RCC 7860 (cell line): ENCODE results near the gene NEK2.
"Not testable (repeated sequence)": the region's sequence is repeated elsewhere in the genome, so short reads cannot be mapped to it uniquely, and the experiment has no call there.

Source experiments
- DNase-seq: peaks from one replicate; pipeline ENCODE4 v3.0.0-alpha.2; 2015; ENCODE audit warnings: low spot score
- FAIRE-seq: peaks from 2 replicates; lab custom pipeline; 2012; peaks lifted over from hg19 to GRCh38; lab: Jason Lieb, UNC

NEK2 gene

DNA sequence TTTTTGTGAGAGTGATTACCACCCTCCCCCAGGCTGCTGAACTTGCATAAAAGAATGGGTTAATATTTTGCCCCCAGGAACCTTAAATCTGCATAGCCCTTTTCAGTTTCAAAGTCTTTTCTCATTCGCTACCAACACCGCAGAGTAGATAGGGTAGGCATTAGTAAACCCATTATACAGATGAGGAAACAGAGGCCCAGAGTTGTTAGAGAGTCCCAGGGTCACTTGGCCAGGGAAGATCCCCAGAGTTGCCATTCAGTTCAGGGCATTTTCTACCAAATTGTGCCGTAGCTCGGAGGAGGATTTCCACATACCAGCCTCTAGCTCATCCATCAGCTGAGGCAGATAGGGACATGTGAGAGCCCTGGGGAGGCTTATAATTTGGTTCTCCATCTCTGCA is 40.5 kb downstream of the NEK2 start:
- no peak for FAIRE-seq
- no peak for DNase-seq

DNA sequence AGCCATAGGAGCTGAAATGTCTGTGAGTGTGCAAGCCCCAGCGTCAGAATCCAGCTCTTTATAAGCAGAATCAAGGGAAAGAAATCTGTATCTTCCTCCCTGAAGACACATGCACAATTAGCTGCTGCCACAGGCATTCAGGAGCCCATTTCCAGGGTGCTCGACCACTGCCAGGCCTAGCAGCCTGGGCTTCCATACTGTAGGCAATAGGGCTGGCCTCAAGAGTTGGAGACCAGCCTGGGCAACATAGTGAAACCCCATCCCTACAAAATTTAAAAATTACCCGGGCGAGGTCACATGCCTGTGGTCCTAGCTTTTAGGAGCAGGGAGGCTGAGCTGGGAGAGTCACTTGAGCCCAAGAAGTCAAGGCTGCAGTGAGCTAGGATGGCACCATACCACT is 41.0 kb downstream of the NEK2 start:
- DNase-seq: no peak
- FAIRE-seq: no peak

DNA sequence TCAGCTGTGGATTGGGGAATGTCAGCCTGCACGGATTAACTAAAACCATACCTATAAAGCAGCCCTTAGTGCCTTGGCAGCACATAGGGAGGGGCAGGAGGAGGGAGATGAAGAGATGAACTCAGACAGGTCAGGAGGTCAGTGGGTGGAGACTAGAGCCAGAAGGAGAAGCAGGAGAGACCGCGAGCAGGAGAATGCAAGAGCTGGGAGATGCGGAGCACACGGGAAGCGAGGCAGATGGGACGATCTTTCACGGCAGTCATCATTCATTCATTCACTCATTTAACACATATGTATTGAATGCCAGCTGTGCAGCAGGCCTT is 41.9 kb downstream of the NEK2 start:
- DNase-seq (peak; percentile 80), FAIRE-seq (no peak)

DNA sequence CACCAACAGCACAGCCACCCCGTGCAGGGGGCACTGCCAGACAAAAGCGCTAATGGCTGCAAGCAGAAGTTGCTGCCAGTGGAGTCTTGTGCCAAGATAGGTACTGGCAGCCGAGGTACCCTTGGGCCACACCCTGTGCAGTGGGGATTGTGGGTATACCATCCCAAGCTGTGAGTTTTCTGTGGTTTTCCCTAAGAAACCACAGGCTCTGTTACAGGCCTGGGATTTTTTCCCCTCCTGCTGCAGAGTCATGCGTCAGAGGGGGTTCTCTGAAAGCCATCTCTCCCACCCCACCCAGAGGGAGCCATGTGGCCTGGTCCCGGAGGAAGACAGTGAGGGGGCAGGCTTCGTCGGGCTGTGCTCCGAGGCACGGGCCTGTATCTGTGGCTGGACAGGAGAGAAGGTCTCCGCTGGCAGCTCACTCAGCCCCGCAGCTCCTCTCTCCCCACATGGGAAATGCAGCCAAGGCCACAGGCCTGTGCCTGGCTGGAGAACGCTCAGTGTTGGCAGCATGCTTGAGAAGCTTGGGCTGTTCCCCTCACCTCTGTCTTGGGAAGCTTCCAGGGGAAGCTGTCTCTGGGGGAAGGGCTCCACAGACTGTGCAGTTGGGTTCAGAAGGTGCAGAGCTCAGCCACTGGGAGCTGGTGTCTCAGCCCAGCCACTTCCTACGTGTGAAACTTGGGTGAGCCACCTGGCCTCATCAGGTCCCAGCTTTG is 42.5 kb downstream of the NEK2 start:
- FAIRE-seq (peak; percentile 93), DNase-seq (peak; percentile 91)

DNA sequence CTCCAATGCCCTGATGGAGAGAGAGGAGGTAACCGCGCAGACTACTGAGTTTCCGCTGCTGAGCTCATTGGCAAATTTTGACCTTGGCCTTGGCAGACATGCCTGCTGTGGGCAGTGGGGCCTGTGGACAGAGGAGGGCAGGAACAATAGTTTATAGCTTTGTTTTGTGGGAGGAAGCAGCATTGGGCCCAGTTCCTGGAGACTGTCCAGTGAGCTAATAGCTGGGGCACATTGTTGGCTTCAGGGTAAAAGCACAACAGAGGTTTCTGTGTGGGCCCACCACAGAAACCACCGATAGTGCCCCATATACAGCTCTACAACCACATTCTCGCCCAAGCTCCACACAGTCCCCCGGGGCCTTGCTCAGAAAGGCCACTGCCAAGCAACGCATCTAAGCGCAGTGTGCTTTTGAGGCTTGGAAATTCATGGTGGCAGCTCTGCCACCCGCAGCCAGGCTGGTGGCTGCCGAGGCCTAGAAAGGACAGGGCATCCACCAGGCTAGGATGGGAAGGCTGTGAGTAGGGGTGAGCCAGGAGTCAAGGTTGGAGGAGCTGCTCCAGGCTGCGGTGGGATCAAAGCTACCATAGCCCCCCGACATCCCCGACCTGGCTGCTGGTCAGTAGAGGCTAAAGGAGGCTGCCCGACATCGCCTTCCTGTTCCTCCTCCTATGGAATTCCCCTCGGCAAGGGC is 43.2 kb downstream of the NEK2 start:
- no peak for DNase-seq
- no peak for FAIRE-seq

DNA sequence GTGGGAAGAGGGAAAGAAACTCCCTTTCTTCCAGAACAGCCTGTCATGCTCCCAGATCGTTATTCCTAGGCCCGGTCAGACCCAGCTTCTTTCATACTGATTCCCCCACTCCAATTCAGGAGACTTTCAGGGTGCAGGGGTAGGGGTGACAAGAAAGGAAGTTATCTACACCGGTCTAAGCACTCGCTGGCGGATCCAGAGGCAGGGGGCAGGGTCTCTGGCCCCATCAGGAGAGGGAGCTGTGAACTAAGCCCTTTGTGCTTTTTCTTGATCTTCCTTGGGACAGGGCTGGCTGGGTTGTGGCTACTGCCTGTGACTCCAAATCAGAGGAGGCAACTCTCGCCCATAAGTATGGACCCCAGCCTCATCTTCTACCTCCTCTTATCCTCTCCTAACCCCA is 44.3 kb downstream of the NEK2 start:
- no peak for FAIRE-seq

DNA sequence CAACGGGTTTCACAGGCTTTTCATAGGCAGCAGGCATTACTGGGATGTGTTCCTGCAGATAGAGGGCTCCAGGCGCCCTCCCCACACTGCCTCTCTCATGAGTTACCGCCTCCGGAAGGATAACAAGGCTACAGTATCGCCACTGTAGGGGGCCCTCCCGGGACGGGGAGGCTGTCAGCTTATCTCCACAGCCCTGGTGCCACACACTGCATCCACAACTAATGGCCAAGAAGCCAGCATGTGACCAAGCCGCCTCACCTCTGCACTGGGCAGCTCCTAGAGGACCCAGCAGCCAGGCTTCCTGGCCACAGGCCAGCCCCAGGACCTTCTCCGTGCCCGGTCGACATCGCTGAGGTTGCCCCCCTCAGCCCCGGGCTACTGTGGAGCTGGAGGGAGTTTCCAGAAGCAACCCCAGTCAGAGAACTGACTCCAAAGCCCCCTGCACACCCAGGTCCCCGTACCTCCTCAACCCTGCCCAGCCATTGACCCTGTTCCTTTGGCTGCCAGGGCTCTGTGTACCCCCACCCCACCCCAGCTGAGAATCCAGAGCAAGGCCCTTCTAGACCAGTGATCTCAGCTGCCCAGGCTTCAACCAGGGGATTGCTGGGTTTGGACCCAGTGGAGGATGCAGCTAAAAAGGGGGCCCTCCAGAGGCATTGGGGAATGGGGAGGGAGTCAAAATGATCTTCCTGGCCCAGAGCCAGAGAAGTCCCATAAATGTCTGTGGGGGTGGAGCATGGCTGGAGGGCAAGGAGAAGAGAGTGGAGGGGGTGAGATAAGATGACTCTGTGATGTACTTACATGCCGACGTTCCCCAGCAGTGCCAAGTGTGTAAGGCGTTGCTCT is 45.0 kb downstream of the NEK2 start:
- DNase-seq (no peak), FAIRE-seq (no peak)

More for the DNA sequence above, 44.3 kb downstream of the NEK2 start:
- no peak for DNase-seq

DNA sequence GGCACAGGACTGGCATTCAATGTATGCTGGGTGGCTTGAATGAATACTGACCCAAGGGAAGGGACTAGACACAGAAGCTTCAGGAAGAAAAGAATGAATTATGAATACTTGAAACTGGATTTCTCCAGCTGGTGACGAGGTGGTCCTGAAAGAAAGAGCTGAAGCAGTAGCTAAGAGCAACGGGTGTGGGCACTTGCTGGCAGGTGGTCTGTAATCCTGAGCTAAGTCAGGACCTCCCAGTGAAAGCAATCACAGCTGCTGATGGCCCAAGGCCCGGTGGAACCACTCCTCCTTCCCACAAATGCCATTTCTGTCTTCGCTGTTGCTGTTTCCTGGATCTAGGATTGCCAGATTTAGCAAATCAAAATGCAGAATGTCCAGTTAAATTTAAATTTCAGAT is 47.0 kb downstream of the NEK2 start:
- no peak for FAIRE-seq
- no peak for DNase-seq

DNA sequence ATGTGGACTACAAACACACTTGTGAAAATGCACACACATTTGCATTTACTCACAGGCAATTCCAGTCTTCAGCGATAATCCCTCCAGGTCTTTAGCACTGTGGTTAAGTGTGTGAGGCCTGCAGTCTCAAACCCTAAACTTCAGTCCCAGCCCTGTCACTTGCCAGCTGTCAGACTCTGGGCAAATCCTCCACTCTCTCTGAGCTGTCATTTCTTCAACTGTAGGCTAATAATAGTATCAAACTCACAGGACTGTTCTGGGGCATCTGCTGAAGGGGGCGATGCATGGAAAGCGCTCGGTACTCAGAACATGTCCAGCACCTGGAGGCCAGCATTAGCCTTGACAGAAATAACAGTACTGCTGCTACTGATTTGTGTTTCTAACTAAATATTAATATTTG is 48.2 kb downstream of the NEK2 start:
- no peak for DNase-seq
- no peak for FAIRE-seq

DNA sequence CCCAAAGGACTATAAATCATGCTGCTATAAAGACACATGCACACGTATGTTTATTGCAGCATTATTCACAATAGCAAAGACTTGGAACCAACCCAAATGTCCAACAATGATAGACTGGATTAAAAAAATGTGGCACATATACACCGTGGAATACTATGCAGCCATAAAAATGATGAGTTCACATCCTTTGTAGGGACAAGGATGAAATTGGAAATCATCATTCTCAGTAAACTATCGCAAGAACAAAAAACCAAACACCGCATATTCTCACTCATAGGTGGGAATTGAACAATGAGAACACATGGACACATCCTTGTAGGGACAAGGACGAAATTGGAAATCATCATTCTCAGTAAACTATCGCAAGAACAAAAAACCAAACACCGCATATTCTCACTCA is 49.6 kb downstream of the NEK2 start:
- DNase-seq, FAIRE-seq: not testable (repeated sequence)

DNA sequence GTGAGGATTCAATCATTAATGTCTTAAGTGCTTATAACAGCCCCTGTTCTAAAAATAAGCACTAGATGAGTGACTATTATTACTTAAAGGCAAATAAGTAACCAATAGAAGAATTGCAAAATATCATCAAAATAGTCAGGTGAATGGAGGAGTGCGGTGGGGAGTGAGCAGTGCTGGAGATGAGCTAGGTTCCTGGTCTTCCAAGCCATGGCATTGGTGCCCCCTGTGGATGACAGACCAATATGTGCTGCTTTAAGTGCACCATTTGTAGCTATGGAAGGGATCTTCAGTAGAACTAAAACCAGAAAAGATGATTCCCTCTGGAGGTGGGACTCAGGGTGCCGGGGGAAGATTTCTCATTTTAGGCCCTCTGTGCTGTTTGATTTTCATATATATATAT is 50.4 kb downstream of the NEK2 start:
- FAIRE-seq (no peak), DNase-seq (no peak)

DNA sequence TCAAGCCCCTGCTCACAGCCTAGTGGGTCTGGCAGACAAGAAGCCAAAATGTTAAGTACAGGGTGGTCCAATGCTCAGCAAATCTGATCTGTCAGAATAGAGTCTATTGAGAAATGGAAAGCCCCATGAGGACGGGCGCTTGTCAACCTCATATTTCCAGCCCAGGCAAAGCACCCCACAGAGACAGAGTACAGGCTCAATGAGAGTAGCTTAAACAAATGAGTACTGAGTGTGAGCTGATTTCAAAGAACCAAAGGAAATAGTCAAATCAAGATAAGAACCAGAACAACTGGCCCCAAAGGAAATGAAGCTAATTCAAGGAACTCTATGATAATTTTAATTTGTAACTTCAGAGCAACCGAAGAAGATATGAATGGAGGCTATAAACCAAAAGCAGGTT is 51.9 kb downstream of the NEK2 start:
- DNase-seq (no peak), FAIRE-seq (no peak)

DNA sequence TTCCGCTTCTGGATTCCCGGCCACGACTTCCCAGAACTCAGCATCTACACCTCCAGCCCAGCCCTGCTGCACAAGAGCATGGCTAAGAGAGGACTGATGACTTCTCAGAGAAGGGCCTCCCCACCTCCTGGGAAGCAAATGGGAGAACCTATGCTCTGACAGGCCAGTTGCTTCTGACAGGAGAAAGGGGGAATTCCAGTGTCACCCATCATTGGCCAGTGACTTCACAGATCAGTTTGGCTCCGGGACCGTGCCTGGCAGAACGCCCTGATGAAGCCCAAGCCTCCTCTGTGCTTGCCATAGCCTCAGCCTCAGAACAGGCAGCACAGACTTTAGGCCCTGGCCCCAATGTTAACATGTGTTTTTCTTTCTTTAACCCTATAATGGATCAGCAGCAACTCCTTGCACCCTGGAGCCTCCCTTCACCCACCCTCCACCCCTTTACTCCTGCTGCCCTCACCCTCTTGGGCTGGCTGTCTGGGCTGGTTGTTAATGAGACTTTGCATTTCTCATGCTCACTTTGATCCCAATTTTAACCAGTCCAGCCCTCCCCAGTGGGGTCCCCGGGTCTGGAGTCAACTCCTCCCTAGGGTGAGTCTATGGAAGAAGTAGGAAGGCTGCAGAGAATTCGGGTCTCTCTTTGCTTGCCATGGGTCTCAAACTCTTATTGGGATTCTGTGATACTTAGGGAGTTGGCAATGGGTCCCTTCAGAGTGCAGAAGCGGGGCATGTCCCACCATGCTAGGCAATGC is 53.8 kb downstream of the NEK2 start:
- FAIRE-seq: peak; percentile 78

DNA sequence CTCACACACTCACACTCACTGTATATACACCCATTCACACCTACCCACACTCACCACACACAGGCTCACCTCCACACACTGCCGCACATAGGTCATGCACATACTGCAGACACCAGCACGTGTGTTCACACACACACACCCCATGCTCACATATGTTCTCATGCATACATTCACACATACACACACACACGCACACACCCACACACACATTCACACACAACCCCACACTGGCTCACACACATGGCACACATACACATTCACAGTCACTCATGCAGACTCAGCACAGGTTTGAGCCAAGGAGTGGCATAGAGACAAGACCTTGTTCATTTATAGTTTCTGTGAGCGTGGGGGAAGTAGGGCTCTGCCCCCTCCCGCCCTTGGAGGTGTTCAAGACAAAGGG is 55.3 kb downstream of the NEK2 start:
- FAIRE-seq (no peak), DNase-seq (no peak)

More for the DNA sequence above, 53.8 kb downstream of the NEK2 start:
- peak; percentile 82 for DNase-seq

DNA sequence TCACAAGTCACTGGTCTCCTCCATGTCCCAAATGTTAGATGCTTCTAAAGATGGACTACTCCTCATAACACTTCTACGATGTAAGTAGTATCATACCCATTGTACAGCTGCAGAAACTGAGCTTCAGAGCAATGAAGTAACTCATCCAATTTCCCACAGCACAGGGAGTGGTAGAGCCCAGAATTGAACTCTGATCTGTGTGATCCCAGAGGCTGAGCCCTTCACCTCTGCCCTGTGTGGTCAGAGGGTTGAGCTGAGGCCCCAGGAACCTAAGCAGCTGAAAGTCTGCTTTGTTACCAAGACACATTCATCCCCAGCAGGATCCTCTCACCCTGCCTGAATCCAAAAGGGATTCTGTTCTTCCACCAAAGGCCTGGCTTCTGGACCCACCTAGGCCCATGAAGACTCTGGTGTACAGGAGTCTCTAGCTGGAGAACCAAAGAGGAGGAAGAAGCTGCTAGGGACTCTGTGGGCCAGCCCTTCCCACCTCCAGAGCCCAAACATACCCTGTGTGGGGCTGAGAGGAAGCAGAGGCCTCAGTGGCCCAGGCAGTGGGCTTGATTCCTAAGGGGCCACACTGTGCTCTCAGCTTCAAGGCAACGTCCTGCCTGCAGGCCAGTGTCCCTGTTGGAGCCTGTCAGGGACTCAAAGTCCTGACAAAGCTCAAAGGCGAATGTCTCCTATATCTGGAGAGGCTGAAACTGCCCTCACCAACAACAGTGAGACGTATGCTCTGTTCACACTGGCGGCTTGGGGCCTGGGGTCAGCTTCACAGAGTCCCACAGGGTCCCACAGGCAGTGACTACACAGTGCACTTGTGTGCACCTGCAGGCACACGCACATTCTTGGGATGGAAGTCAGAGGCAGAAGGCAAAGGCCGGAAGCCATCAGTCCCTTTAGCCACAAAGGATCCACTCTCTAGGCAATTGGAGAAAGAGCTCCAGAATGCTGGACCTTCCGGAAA is 56.1 kb downstream of the NEK2 start:
- FAIRE-seq: no peak
- no peak for DNase-seq

DNA sequence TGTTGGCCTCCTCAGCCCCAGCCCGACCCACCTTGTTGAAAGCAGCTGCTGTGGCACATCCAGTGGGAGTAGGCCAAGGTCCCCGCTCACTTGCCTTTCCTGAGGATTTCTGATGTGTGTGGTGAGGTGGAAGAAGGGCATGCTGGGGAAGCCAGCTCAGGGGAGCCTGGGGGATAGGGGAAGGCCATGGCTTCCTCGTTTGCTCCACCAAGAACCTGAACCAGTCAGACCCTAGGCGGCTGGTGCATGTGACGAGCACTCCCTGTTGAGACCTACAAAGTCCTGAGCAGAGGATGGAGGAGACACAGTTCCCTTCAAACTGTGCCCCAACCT is 58.5 kb downstream of the NEK2 start:
- FAIRE-seq: no peak

DNA sequence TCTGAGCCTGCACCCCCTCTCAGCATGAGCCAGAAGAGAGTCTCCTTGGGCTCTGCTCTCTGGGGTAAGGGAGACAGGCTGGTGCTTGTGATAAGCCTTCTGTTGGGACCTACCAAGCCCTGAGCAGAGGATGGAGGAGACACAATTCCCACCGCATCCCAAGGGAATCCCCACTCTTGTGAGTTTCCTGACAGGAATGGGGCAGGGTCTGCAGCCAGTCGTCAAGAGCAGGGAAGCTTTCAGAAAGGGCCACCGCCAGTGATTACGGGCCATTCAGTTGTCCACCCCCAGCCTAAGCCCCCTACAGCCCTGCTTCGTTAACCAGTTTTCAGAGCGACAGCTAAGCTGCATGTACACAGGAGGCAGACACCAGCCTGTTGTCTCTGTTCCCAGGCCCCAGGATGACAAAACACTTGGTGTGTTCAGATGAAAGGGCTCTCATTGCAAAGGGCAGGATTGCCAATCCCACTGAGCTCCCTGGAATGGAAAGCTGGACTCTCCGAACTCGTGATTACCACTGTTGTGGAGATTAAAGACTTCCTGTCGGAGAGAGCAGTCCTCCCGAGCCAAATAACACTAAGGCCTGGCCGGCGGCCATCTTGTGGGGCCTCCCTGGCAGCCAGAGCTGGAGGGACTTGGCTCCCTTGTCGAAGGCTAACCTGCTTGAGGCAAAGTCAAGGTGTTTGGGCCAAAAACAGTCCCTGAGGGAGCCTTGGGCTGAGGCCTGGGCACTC is 59.0 kb downstream of the NEK2 start:
- DNase-seq (no peak), FAIRE-seq (no peak)

More for the DNA sequence above, 58.5 kb downstream of the NEK2 start:
- no peak for DNase-seq

DNA sequence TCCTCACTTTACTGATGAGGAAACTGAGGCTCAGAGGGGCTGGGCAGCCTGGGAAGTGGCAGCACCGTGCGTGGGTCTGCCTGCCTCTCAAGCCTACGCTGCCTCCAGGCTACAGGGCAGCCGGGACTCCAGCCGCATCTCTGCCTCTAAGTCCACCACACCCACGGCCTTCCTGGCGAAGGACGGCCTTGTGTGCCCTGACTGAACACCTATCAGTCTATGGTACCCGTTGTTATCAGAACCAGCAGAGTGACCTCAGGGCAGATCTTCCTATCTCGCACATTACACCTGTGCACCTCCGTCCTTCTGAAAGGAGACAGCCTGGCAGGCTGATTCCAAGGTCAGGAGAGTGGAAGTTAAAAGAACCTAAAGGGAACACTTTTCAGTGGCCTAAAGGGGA is 60.8 kb downstream of the NEK2 start:
- FAIRE-seq: no peak
- DNase-seq: no peak

DNA sequence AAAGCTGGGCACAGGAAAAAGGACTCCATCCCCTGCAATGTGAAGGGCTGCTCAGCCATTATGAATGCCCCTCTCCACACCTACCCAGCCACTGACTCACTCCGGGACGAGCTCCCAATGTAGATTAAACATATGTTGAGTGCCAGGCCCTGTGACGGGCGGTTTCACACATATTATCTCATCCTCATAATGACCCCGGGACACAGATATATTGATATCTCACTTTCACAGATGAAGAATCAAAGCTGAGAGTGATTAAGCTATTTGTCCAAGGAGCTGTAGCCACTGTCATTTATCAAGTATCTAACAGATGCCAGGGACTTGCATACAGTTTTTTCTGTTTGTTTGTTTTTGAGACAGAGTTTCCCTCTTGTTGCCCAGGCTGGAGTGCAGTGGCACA is 61.5 kb downstream of the NEK2 start:
- no peak for FAIRE-seq
- no peak for DNase-seq
